Thoracic aorta (tissue), 2 donors: Measurements from ENCODE around the gene TENM4. TPM values are rescaled to one million over a fixed set of nuclear protein-coding genes. Genes with fewer than 3 reads are reported as not detected.

ENCODE experiments used
- ATAC-seq: fragments of 150-250 bp; one replicate; pipeline ENCODE4 v1.8.0; 2017; ENCODE audit warnings: low read depth; ENCODE audit not compliant: insufficient number of reproducible peaks, low FRiP score
- DNase-seq: peaks from one replicate; pipeline ENCODE4 v3.0.0-alpha.2; 2020; ENCODE audit warnings: low spot score
- H3K27ac ChIP-seq, 2 donors: fragments of 200-600 bp; sonication (generic); 1 replicate in 1 of 2; 2 replicates in 1 of 2; pipeline ENCODE4 v1.5.1; 2016; ENCODE audit warnings: mild to moderate bottlenecking in 2 of 2, moderate library complexity in 2 of 2
- H3K27me3 ChIP-seq: fragments of 200-600 bp; sonication (generic); replicated peaks from 2 replicates; pipeline ENCODE4 v1.6.0; 2016; ENCODE audit warnings: mild to moderate bottlenecking; ENCODE audit not compliant: insufficient read depth
- H3K36me3 ChIP-seq: fragments of 200-600 bp; sonication (generic); one replicate; pipeline ENCODE4 v1.5.1; 2016
- H3K4me1 ChIP-seq, 2 donors: fragments of 200-600 bp; sonication (generic); 1 replicate in 1 of 2; 2 replicates in 1 of 2; pipeline versions ENCODE4 v1.5.1 to v1.6.0; 2016; ENCODE audit warnings: low read depth in 2 of 2, mild to moderate bottlenecking in 1 of 2; ENCODE audit not compliant: control insufficient read depth in 1 of 2
- H3K4me3 ChIP-seq: fragments of 200-600 bp; sonication (generic); 2 replicates; pipeline ENCODE4 v1.5.1; 2016; ENCODE audit warnings: mild to moderate bottlenecking
- H3K9me3 ChIP-seq: fragments of 200-600 bp; sonication (generic); 2 replicates; pipeline ENCODE4 v1.5.1; 2016
- CTCF ChIP-seq: fragments of 200-600 bp; sonication (generic); IDR thresholded peaks from one replicate; pipeline ENCODE4 v1.5.1; 2019; ENCODE audit warnings: antibody characterized with exemption
- total RNA-seq, 2 donors: library from RNA; depleted of rRNA; stranded (reverse); fragments of >200 nt; gene quantifications; one replicate each; pipeline versions ENCODE4 v1.1.0 to v1.2.3, GENCODE V29; 2016

The TENM4 gene
- total RNA-seq, 2 donors from 2014 or later: 6.1 to 13.3 TPM

GRCh38 chr11:78796956-78797355 is 643.9 kb downstream of the TENM4 start:
- no peak for ATAC-seq
- peaks cover 18 to 29% of the 10 kb centered on the region in 2 donors for H3K4me1 ChIP-seq

GRCh38 chr11:78795621-78796261 is 645.1 kb downstream of the TENM4 start:
- ATAC-seq: no peak
- peaks cover 9 to 17% of the 10 kb centered on the region in 2 donors for H3K4me1 ChIP-seq

More at GRCh38 chr11:78796956-78797355, 643.9 kb downstream of the TENM4 start:
- Histone ChIP-seq H3K36me3 (no peaks in the 10 kb centered on the region), H3K9me3 (no peaks in the 10 kb centered on the region), H3K4me3 (no peak overlapping the region), H3K27ac (no peak overlapping the region), H3K27me3 (no peaks in the 10 kb centered on the region)
- no peak for TF ChIP-seq CTCF
- no peak for DNase-seq

GRCh38 chr11:78791964-78792363 is 648.9 kb downstream of the TENM4 start:
- DNase-seq: no peak
- Histone ChIP-seq H3K36me3 (no peaks in the 10 kb centered on the region), H3K27me3 (no peaks in the 10 kb centered on the region), H3K9me3 (no peaks in the 10 kb centered on the region), H3K27ac (no peak overlapping the region), H3K4me1 (no peaks in the 10 kb centered on the region), H3K4me3 (no peak overlapping the region)
- TF ChIP-seq CTCF: no peak
- ATAC-seq: no peak

More at GRCh38 chr11:78795621-78796261, 645.1 kb downstream of the TENM4 start:
- no peak for DNase-seq
- Histone ChIP-seq H3K9me3 (no peaks in the 10 kb centered on the region), H3K27ac (no peak overlapping the region), H3K36me3 (no peaks in the 10 kb centered on the region), H3K27me3 (no peaks in the 10 kb centered on the region), H3K4me3 (no peak overlapping the region)
- no peak for TF ChIP-seq CTCF

GRCh38 chr11:78791254-78791653 is 649.6 kb downstream of the TENM4 start:
- DNase-seq: no peak
- TF ChIP-seq CTCF: no peak
- Histone ChIP-seq H3K36me3 (no peaks in the 10 kb centered on the region), H3K27me3 (no peaks in the 10 kb centered on the region), H3K4me1 (no peaks in the 10 kb centered on the region), H3K4me3 (no peak overlapping the region), H3K9me3 (no peaks in the 10 kb centered on the region), H3K27ac (no peak overlapping the region)
- ATAC-seq: no peak

- Histone ChIP-seq H3K9me3 (no peaks in the 10 kb centered on the region), H3K4me1 (no peaks in the 10 kb centered on the region), H3K27me3 (no peaks in the 10 kb centered on the region), H3K27ac (no peak overlapping the region), H3K4me3 (no peak overlapping the region), H3K36me3 (no peaks in the 10 kb centered on the region)
- no peak for TF ChIP-seq CTCF
- DNase-seq: no peak
- ATAC-seq: no peak
Observed at GRCh38 chr11:78790784-78791183, 650.0 kb downstream of the TENM4 start.
